Measurements from ENCODE around the gene NAT8.
"Not testable (repeated sequence)": the region's sequence is repeated elsewhere in the genome, so short reads cannot be mapped to it uniquely, and the experiment has no call there.

DNA sequence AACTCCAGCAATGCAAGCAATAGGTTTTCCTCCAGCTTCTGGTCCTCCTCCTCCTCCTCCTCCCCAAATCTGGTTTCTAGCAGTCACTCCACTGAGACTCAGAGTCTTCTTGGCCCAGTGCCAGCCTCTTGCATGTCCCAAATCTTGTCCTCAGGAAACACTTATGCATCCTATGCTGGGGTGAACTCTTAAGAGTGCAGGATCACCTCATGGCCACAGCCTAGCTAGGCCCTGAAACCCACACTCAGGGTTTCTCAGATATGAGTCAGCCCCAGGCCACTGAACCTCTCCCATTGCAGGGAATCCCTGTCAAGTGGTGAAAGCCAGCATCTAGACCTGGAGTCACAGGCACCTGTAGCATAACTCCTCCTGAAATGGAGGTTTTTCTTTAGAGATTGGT is 18.2 kb downstream of the NAT8 start:
- TF ChIP-seq, protein P1, sequence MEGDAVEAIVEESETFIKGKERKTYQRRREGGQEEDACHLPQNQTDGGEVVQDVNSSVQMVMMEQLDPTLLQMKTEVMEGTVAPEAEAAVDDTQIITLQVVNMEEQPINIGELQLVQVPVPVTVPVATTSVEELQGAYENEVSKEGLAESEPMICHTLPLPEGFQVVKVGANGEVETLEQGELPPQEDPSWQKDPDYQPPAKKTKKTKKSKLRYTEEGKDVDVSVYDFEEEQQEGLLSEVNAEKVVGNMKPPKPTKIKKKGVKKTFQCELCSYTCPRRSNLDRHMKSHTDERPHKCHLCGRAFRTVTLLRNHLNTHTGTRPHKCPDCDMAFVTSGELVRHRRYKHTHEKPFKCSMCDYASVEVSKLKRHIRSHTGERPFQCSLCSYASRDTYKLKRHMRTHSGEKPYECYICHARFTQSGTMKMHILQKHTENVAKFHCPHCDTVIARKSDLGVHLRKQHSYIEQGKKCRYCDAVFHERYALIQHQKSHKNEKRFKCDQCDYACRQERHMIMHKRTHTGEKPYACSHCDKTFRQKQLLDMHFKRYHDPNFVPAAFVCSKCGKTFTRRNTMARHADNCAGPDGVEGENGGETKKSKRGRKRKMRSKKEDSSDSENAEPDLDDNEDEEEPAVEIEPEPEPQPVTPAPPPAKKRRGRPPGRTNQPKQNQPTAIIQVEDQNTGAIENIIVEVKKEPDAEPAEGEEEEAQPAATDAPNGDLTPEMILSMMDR (conservative IDR thresholded peaks at IDR 0.05; ENCODE audit: low read length), result not testable (repeated sequence)
- TF ChIP-seq EZH2phosphoT487 (IDR thresholded peaks at IDR 0.05; ENCODE audit: borderline replicate concordance), result not testable (repeated sequence)
